Activated CD8-positive, alpha-beta T cell treated with anti-CD3 and anti-CD28 coated beads for 36 hours (primary cell): Measurements from ENCODE around the gene GJA3. TPM values are rescaled to one million over a fixed set of nuclear protein-coding genes. Genes with fewer than 3 reads are reported as not detected.

Source experiments
- ATAC-seq: fragments of 200-7000 bp; cut with Tn5 transposase; one replicate; pipeline ENCODE4 v1.10.0; 2021; ENCODE audit warnings: mild to moderate bottlenecking, moderate library complexity
- CTCF ChIA-PET: fragments of 350-600 bp; sonication (Branson Sonifier 250); formaldehyde crosslinking; loops from one replicate; lab custom pipeline; 2021; ENCODE audit warnings: antibody characterized with exemption; lab: Charles Lee
- POLR2A ChIA-PET: fragments of 350-600 bp; sonication (Branson Sonifier 250); formaldehyde crosslinking; loops from one replicate; lab custom pipeline; 2021; ENCODE audit warnings: antibody characterized with exemption; lab: Charles Lee
- DNase-seq: peaks from one replicate; pipeline ENCODE4 v3.0.0-alpha.2; 2020
- H3K27ac Mint-ChIP-seq: one replicate; pipeline ENCODE4 v1.8.0; 2021; ENCODE audit warnings: mild to moderate bottlenecking, mixed read lengths
- H3K27me3 Mint-ChIP-seq: one replicate; pipeline ENCODE4 v1.8.0; 2021; ENCODE audit warnings: mixed read lengths
- H3K36me3 Mint-ChIP-seq: one replicate; pipeline ENCODE4 v1.8.0; 2021; ENCODE audit warnings: low read depth, mixed read lengths
- H3K4me1 Mint-ChIP-seq: one replicate; pipeline ENCODE4 v1.8.0; 2021; ENCODE audit warnings: low read depth, mixed read lengths
- H3K4me3 Mint-ChIP-seq: one replicate; pipeline ENCODE4 v1.8.0; 2021; ENCODE audit warnings: mild to moderate bottlenecking, moderate library complexity, mixed read lengths
- H3K9me3 Mint-ChIP-seq: one replicate; pipeline ENCODE4 v1.8.0; 2021; ENCODE audit warnings: mixed read lengths
- intact Hi-C: fragments of 100-400 bp; cut with micrococcal nuclease; formaldehyde crosslinking; loops from one replicate; pipeline ENCODE4 v1.10.0; 2022
- total RNA-seq, 2 experiments: library from RNA; stranded (reverse); gene quantifications; one replicate each; pipeline ENCODE4 v1.2.3, GENCODE V29; 2021
- TF ChIP-seq, protein P1 (sequence below): fragments of 200-600 bp; IDR thresholded peaks from one replicate; pipeline ENCODE4 v1.8.0; 2022; ENCODE audit warnings: antibody characterized with exemption, mild to moderate bottlenecking

Gene GJA3
- total RNA-seq, 2 experiments from 2014 or later, result 0.32 to 0.51 TPM

DNA sequence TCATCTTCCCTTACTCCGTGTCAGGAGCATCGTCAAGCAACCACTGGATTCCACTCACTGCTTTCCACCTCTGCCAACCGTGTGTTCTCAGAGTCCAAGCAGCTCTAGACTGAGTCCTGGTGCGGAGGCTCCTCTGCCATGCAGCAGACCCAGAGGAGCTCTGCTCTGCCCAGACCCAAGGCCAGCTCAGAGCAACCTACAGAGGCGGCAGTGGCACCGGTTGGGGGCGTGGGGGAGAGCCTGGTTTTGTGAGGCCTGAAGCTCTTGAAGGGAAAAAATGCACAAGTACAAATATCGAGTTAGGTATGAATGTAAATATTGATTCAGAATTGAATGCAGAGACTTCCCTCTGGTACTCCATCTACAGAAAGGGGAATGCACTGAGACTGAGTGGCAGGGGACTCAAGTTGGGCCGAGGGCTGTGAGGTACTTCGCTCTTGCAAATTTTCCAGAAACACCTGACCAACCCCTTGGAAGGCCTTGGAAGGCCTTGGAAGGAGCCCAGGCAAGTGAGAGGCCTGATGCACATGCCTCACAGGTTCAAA, 46.7 kb downstream of the GJA3 start:
- ChIA-PET CTCF (no interaction called here), POLR2A (no interaction called here)
- intact Hi-C loops, result no loop called here
- Mint-ChIP-seq H3K27ac (no peak overlapping the region), H3K4me3 (no peak overlapping the region), H3K9me3 (no peaks in the 10 kb centered on the region), H3K4me1 (peaks cover 2% of the 10 kb centered on the region), H3K27me3 (peaks cover 1% of the 10 kb centered on the region), H3K36me3 (no peaks in the 10 kb centered on the region)
- ATAC-seq, result no peak
- DNase-seq, result no peak
- TF ChIP-seq, protein P1, sequence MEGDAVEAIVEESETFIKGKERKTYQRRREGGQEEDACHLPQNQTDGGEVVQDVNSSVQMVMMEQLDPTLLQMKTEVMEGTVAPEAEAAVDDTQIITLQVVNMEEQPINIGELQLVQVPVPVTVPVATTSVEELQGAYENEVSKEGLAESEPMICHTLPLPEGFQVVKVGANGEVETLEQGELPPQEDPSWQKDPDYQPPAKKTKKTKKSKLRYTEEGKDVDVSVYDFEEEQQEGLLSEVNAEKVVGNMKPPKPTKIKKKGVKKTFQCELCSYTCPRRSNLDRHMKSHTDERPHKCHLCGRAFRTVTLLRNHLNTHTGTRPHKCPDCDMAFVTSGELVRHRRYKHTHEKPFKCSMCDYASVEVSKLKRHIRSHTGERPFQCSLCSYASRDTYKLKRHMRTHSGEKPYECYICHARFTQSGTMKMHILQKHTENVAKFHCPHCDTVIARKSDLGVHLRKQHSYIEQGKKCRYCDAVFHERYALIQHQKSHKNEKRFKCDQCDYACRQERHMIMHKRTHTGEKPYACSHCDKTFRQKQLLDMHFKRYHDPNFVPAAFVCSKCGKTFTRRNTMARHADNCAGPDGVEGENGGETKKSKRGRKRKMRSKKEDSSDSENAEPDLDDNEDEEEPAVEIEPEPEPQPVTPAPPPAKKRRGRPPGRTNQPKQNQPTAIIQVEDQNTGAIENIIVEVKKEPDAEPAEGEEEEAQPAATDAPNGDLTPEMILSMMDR, result no peak

DNA sequence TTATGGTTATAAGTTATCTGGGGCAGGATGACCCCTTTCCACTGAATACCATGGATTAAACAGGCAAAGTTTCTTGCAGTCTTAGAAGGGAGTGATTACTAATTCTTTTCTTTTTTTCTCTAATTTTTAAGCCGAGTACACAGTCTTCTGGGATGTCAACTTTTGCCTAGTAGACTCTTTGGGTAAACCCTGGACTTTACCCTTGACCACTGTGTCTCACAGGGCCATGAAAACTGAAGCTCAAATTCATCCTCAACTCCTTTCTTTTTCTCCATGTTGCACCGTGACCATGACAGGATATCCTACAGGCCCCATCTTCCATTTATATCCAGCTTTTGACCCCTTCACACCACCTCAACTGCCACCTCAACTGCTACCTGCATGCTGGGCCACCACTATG, 51.8 kb downstream of the GJA3 start:
- no peak overlapping the region for H3K27ac Mint-ChIP-seq
- no peak overlapping the region for H3K4me3 Mint-ChIP-seq
- no peaks in the 10 kb centered on the region for H3K9me3 Mint-ChIP-seq
- peaks cover 11% of the 10 kb centered on the region for H3K27me3 Mint-ChIP-seq
- intact Hi-C loops, result no loop called here
- no peaks in the 10 kb centered on the region for H3K4me1 Mint-ChIP-seq
- ATAC-seq (no peak), DNase-seq (no peak)
- TF ChIP-seq, protein P1, result no peak
- no peaks in the 10 kb centered on the region for H3K36me3 Mint-ChIP-seq
- ChIA-PET POLR2A (interaction anchor here (0.7 to 1.1 kb wide), 2 partner anchors 12 to 18 kb away, joined by 3 read pairs; no protein-coding TSS in a partner anchor), CTCF (interaction anchor here (1.8 kb wide), 1 partner anchor 9 kb away, joined by 4 read pairs; no protein-coding TSS in a partner anchor)

GRCh38 chr13:20106742-20107141, 54.1 kb downstream of the GJA3 start:
- no peak for DNase-seq
- no peaks in the 10 kb centered on the region for H3K4me1 Mint-ChIP-seq
- TF ChIP-seq, protein P1, result no peak
- intact Hi-C loops, result no loop called here
- ChIA-PET CTCF (interaction anchor here (1.3 kb wide), 1 partner anchor 21 kb away, joined by 3 read pairs; no protein-coding TSS in a partner anchor), POLR2A (no interaction called here)
- ATAC-seq, result no peak
- no peak overlapping the region for H3K27ac Mint-ChIP-seq
- no peaks in the 10 kb centered on the region for H3K9me3 Mint-ChIP-seq
- H3K27me3 Mint-ChIP-seq, result peaks cover 25% of the 10 kb centered on the region
- no peak overlapping the region for H3K4me3 Mint-ChIP-seq
- H3K36me3 Mint-ChIP-seq, result no peaks in the 10 kb centered on the region

DNA sequence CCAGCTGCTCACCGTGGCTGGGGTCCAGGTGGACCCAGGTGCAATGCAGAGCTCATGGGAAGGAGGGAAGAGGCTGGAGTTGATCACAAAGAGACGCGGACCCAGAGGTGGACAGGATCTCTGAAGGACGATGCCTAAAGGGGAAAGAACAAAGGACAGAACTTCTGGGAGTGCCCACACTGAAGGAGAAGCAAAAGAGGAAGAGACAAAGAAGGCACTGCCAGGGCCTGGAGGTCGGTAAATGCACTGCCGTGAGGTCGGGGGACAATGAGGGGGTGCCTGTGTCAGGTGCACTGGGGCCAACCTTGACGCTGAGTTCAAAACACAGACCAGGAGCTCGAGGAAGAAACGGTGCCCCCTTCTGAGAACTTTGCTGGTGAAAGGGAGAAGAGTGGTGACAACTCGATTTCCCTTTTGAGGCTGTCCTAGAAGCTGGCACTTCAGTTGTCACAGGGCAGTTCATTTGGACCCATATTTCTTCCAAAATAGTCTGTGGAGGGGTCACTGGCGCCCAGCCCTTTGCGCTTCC, 55.6 kb downstream of the GJA3 start:
- CTCF ChIA-PET, result no interaction called here
- H3K27ac Mint-ChIP-seq, result no peak overlapping the region
- ATAC-seq (no peak), DNase-seq (no peak)
- no peaks in the 10 kb centered on the region for H3K9me3 Mint-ChIP-seq
- POLR2A ChIA-PET, result interaction anchor here (0.7 kb wide), 1 partner anchor 293 kb away, joined by 3 read pairs; no protein-coding TSS in a partner anchor
- peaks cover 32% of the 10 kb centered on the region for H3K27me3 Mint-ChIP-seq
- H3K4me1 Mint-ChIP-seq, result no peaks in the 10 kb centered on the region
- TF ChIP-seq, protein P1, result no peak
- no peaks in the 10 kb centered on the region for H3K36me3 Mint-ChIP-seq
- H3K4me3 Mint-ChIP-seq, result no peak overlapping the region
- intact Hi-C loops, result no loop called here

GRCh38 chr13:20102525-20103180, 58.2 kb downstream of the GJA3 start:
- DNase-seq (no peak), ATAC-seq (no peak)
- TF ChIP-seq, protein P1, result no peak
- intact Hi-C loops, result no loop called here
- H3K4me3 Mint-ChIP-seq, result no peak overlapping the region
- no peaks in the 10 kb centered on the region for H3K36me3 Mint-ChIP-seq
- peaks cover 42% of the 10 kb centered on the region for H3K27me3 Mint-ChIP-seq
- H3K9me3 Mint-ChIP-seq, result no peaks in the 10 kb centered on the region
- H3K4me1 Mint-ChIP-seq, result no peaks in the 10 kb centered on the region
- no peak overlapping the region for H3K27ac Mint-ChIP-seq
- POLR2A ChIA-PET, result no interaction called here
- CTCF ChIA-PET, result no interaction called here
